Esophagus (tissue), 2 donors: ENCODE results near the gene KCNT2. TPM values are rescaled to one million over a fixed set of nuclear protein-coding genes. Genes with fewer than 3 reads are reported as not detected.

Source experiments
- H3K27ac ChIP-seq, 2 donors: one replicate each; pipeline ENCODE4 v1.5.1; 2013; ENCODE audit warnings: low read depth in 2 of 2, mild to moderate bottlenecking in 2 of 2, inconsistent platforms in 1 of 2, low read length in 1 of 2, moderate library complexity in 1 of 2
- H3K27me3 ChIP-seq, 2 donors: one replicate each; pipeline ENCODE4 v1.6.1; 2013; ENCODE audit warnings: low read length in 2 of 2, control low read depth in 1 of 2, mild to moderate bottlenecking in 1 of 2; ENCODE audit not compliant: insufficient read depth in 2 of 2, control insufficient read depth in 1 of 2
- H3K36me3 ChIP-seq, 2 donors: one replicate each; pipeline ENCODE4 v1.6.1; 2013; ENCODE audit warnings: low read length in 1 of 2; ENCODE audit not compliant: control insufficient read depth in 2 of 2, insufficient read depth in 2 of 2
- H3K4me1 ChIP-seq, 2 donors: one replicate each; pipeline ENCODE4 v1.6.1; 2013; ENCODE audit warnings: low read length in 1 of 2; ENCODE audit not compliant: control insufficient read depth in 2 of 2, insufficient read depth in 2 of 2
- H3K4me3 ChIP-seq, 2 donors: one replicate each; pipeline ENCODE4 v1.5.1; 2013; ENCODE audit warnings: low read length in 2 of 2, mild to moderate bottlenecking in 2 of 2, low read depth in 1 of 2, moderate library complexity in 1 of 2
- H3K9me3 ChIP-seq, 2 donors: one replicate each; pipeline ENCODE4 v1.6.1; 2013; ENCODE audit warnings: mild to moderate bottlenecking in 2 of 2, low read depth in 1 of 2, low read length in 1 of 2, moderate library complexity in 1 of 2; ENCODE audit not compliant: control insufficient read depth in 2 of 2, insufficient read depth in 1 of 2
- WGBS, 2 donors: extraction: QIAGEN DNeasy Blood & Tissue Kit; methylation state at CpG; one replicate each; pipeline ENCODE4 v1.1.7; 2013; 5-methylcytosine and 5-hydroxymethylcytosine counted together
- polyA plus RNA-seq, 2 donors: library from polyadenylated mRNA; stranded (reverse); fragments of 200-250 nt; gene quantifications; one replicate each; pipeline ENCODE4 v1.2.3, GENCODE V29; 2013
- donor health status: healthy with polysubstance abuse.
- donor health status: Bipolar disorder and iron deficiency.

KCNT2 gene
- polyA plus RNA-seq, 2 donors: 0.22 to 0.49 TPM

- WGBS, 2 donors: 86 to 88% methylated on average over 8 of the region's 8 CpGs
- no peaks in the 10 kb centered on the region for H3K27me3 ChIP-seq
- no peaks in the 10 kb centered on the region for H3K4me1 ChIP-seq
- no peaks in the 10 kb centered on the region for H3K36me3 ChIP-seq
- H3K4me3 ChIP-seq: no peak overlapping the region
- H3K27ac ChIP-seq: no peak overlapping the region
- H3K9me3 ChIP-seq: no peaks in the 10 kb centered on the region
These were observed 106.3 kb downstream of the KCNT2 start for GRCh38 chr1:196501760-196502428.

GRCh38 chr1:196497817-196498216 lies 110.4 kb downstream of the KCNT2 start:
- H3K27ac ChIP-seq: no peak overlapping the region
- no peaks in the 10 kb centered on the region for H3K9me3 ChIP-seq
- no peaks in the 10 kb centered on the region for H3K27me3 ChIP-seq
- H3K4me3 ChIP-seq: no peak overlapping the region
- WGBS, 2 donors: 86 to 87% methylated on average over 4 of the region's 4 CpGs
- H3K36me3 ChIP-seq: no peaks in the 10 kb centered on the region
- no peaks in the 10 kb centered on the region for H3K4me1 ChIP-seq

- H3K27me3 ChIP-seq: no peaks in the 10 kb centered on the region
- H3K4me1 ChIP-seq: no peaks in the 10 kb centered on the region
- H3K4me3 ChIP-seq: no peak overlapping the region
- no peak overlapping the region for H3K27ac ChIP-seq
- H3K36me3 ChIP-seq: no peaks in the 10 kb centered on the region
- WGBS, 2 donors: 91 to 93% methylated on average over 5 of the region's 5 CpGs
- no peaks in the 10 kb centered on the region for H3K9me3 ChIP-seq
These were observed 113.5 kb downstream of the KCNT2 start for GRCh38 chr1:196494766-196495165.

GRCh38 chr1:196493881-196494280 lies 114.4 kb downstream of the KCNT2 start:
- no peaks in the 10 kb centered on the region for H3K4me1 ChIP-seq
- H3K9me3 ChIP-seq: no peaks in the 10 kb centered on the region
- no peaks in the 10 kb centered on the region for H3K27me3 ChIP-seq
- no peak overlapping the region for H3K4me3 ChIP-seq
- 84 to 86% methylated on average over 4 of the region's 4 CpGs for WGBS, 2 donors
- no peak overlapping the region for H3K27ac ChIP-seq
- H3K36me3 ChIP-seq: no peaks in the 10 kb centered on the region

- H3K27ac ChIP-seq: no peak overlapping the region
- H3K36me3 ChIP-seq: no peaks in the 10 kb centered on the region
- no peaks in the 10 kb centered on the region for H3K9me3 ChIP-seq
- no peaks in the 10 kb centered on the region for H3K27me3 ChIP-seq
- no peaks in the 10 kb centered on the region for H3K4me1 ChIP-seq
- H3K4me3 ChIP-seq: no peak overlapping the region
These were observed 119.7 kb downstream of the KCNT2 start for GRCh38 chr1:196488579-196488978.

GRCh38 chr1:196486346-196486745 lies 121.9 kb downstream of the KCNT2 start:
- Histone ChIP-seq H3K36me3 (no peaks in the 10 kb centered on the region), H3K9me3 (no peaks in the 10 kb centered on the region), H3K27ac (no peak overlapping the region), H3K27me3 (no peaks in the 10 kb centered on the region), H3K4me3 (no peak overlapping the region), H3K4me1 (no peaks in the 10 kb centered on the region)

- 51 to 71% methylated on average over 2 of the region's 2 CpGs for WGBS, 2 donors
- Histone ChIP-seq H3K4me1 (no peaks in the 10 kb centered on the region), H3K27me3 (no peaks in the 10 kb centered on the region), H3K27ac (no peak overlapping the region), H3K9me3 (no peaks in the 10 kb centered on the region), H3K4me3 (no peak overlapping the region), H3K36me3 (no peaks in the 10 kb centered on the region)
These were observed 126.6 kb downstream of the KCNT2 start for GRCh38 chr1:196481616-196482015.

- Histone ChIP-seq H3K4me1 (no peaks in the 10 kb centered on the region), H3K27ac (no peak overlapping the region), H3K27me3 (no peaks in the 10 kb centered on the region), H3K4me3 (no peak overlapping the region), H3K36me3 (no peaks in the 10 kb centered on the region), H3K9me3 (no peaks in the 10 kb centered on the region)
- 80 to 94% methylated on average over 2 of the region's 2 CpGs for WGBS, 2 donors
These were observed 131.0 kb downstream of the KCNT2 start for GRCh38 chr1:196477262-196477661.

GRCh38 chr1:196467230-196467925 lies 140.9 kb downstream of the KCNT2 start:
- Histone ChIP-seq H3K27me3 (no peaks in the 10 kb centered on the region), H3K4me3 (no peak overlapping the region), H3K4me1 (no peaks in the 10 kb centered on the region), H3K27ac (no peak overlapping the region), H3K9me3 (no peaks in the 10 kb centered on the region), H3K36me3 (no peaks in the 10 kb centered on the region)
- WGBS, 2 donors: 65 to 71% methylated on average over 1 of the region's 1 CpG

- no peaks in the 10 kb centered on the region for H3K36me3 ChIP-seq
- H3K4me3 ChIP-seq: no peak overlapping the region
- H3K27me3 ChIP-seq: no peaks in the 10 kb centered on the region
- no peaks in the 10 kb centered on the region for H3K4me1 ChIP-seq
- H3K27ac ChIP-seq: no peak overlapping the region
- H3K9me3 ChIP-seq: no peaks in the 10 kb centered on the region
- WGBS, 2 donors: 90 to 91% methylated on average over 1 of the region's 1 CpG
These were observed 141.6 kb downstream of the KCNT2 start for GRCh38 chr1:196466654-196467053.
